Measurements from ENCODE around the gene SLC16A3. TPM values are rescaled to one million over a fixed set of nuclear protein-coding genes. Genes with fewer than 3 reads are reported as not detected.

The SLC16A3 gene
- total and polyA plus RNA-seq, 4 donors: 1.1 to 10.5 (median 8.8) TPM

DNA sequence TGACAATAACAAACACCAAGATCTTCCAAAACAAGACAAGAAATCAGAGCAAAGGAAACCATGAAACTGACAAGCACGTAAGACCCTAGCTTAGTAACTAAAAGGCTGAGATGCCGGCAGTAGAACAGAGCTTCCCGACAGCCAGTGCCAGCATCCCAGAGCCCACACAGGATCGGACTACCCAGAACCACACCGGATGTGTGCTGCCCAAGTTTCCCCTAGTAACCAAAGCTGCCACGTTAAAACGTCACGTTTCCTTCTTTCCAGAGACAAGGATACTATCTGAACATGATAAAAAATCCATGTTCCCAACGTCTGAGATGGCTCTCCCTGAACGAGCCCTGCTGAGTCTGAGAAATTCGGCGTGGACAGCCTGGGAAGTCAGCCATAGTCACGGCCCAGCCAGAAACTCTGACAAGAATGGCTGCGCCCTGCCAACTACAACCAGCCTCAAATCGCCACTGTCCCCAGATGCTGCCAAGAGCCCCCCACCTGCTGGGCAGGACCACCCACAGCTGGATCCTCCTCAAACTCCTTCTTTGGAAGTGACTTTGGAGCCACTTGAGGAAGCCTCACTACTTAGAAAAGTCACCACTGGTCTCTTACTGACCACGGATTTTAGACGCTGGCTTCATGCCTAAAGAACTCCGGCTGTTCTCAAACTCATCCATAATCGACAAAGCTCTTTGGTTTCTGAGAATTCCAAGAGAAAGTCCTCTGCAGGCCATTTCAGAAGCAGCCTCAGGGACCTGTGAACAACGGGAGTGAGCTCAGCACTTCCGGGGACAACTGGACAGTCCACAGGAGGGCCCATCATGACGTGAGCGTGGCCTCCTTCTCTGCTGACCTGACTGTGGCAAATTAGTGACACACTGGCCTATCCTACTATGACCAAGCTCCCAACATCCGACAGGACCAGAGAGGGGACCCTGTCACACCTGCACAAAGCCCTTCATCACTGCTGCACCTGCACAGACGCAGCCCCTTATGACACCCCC, 32.9 kb upstream of the SLC16A3 start:
- Histone ChIP-seq H3K27ac (ENCODE audit: low read depth in 1 of 2, low read length in 2 of 2) (no peak overlapping the region), H3K9ac (ENCODE audit: low read depth in 1 of 2, low read length in 2 of 2) (no peak overlapping the region), H3K27me3 (ENCODE audit: control insufficient read depth in 4 of 4, insufficient read depth in 4 of 4, low read length in 3 of 4) (no peaks in the 10 kb centered on the region), H3K4me3 (ENCODE audit: low read depth in 1 of 3, low read length in 3 of 3) (no peak overlapping the region), H3K9me3 (ENCODE audit: control insufficient read depth in 4 of 4, low read length in 3 of 4) (no peaks in the 10 kb centered on the region), H3K36me3 (ENCODE audit: control insufficient read depth in 4 of 4, insufficient read depth in 3 of 4, low read depth in 1 of 4, low read length in 3 of 4) (peaks cover 0 to 15% (median 2%) of the 10 kb centered on the region in 4 donors), H3K4me1 (ENCODE audit: control insufficient read depth in 4 of 4, insufficient read depth in 4 of 4, low read length in 3 of 4) (no peaks in the 10 kb centered on the region)
- DNase-seq (ENCODE audit: low spot score): no peak
- TF ChIP-seq REST (IDR thresholded peaks at IDR 0.05) (no peak), ZBTB33 (IDR thresholded peaks at IDR 0.05) (no peak), YY1 (IDR thresholded peaks at IDR 0.05) (no peak), HNF4G (IDR thresholded peaks at IDR 0.05) (no peak), FOXA1 (IDR thresholded peaks at IDR 0.05) (no peak), EGR1 (IDR thresholded peaks at IDR 0.05; ENCODE audit: low read depth in 2 of 2) (no peak), ATF3 (IDR thresholded peaks at IDR 0.05) (no peak), RXRA (IDR thresholded peaks at IDR 0.05) (no peak), JUND (IDR thresholded peaks at IDR 0.05) (no peak), HNF4A (conservative IDR thresholded peaks at IDR 0.05) (no peak)
- TF ChIP-seq, protein P1, sequence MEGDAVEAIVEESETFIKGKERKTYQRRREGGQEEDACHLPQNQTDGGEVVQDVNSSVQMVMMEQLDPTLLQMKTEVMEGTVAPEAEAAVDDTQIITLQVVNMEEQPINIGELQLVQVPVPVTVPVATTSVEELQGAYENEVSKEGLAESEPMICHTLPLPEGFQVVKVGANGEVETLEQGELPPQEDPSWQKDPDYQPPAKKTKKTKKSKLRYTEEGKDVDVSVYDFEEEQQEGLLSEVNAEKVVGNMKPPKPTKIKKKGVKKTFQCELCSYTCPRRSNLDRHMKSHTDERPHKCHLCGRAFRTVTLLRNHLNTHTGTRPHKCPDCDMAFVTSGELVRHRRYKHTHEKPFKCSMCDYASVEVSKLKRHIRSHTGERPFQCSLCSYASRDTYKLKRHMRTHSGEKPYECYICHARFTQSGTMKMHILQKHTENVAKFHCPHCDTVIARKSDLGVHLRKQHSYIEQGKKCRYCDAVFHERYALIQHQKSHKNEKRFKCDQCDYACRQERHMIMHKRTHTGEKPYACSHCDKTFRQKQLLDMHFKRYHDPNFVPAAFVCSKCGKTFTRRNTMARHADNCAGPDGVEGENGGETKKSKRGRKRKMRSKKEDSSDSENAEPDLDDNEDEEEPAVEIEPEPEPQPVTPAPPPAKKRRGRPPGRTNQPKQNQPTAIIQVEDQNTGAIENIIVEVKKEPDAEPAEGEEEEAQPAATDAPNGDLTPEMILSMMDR (IDR thresholded peaks at IDR 0.05; ENCODE audit: low read depth, low read length, missing input control): no peak
- WGBS: 87% methylated on average over 25 of the region's 25 CpGs

GRCh38 chr17:82198092-82198491, 30.8 kb upstream of the SLC16A3 start:
- Histone ChIP-seq H3K9ac (ENCODE audit: low read depth in 1 of 2, low read length in 2 of 2) (no peak overlapping the region), H3K36me3 (ENCODE audit: control insufficient read depth in 4 of 4, insufficient read depth in 3 of 4, low read depth in 1 of 4, low read length in 3 of 4) (peaks cover 0 to 15% (median under 1%) of the 10 kb centered on the region in 4 donors), H3K9me3 (ENCODE audit: control insufficient read depth in 4 of 4, low read length in 3 of 4) (no peaks in the 10 kb centered on the region), H3K4me3 (ENCODE audit: low read depth in 1 of 3, low read length in 3 of 3) (no peak overlapping the region), H3K27ac (ENCODE audit: low read depth in 1 of 2, low read length in 2 of 2) (no peak overlapping the region), H3K4me1 (ENCODE audit: control insufficient read depth in 4 of 4, insufficient read depth in 4 of 4, low read length in 3 of 4) (no peaks in the 10 kb centered on the region), H3K27me3 (ENCODE audit: control insufficient read depth in 4 of 4, insufficient read depth in 4 of 4, low read length in 3 of 4) (no peaks in the 10 kb centered on the region)
- 89% methylated on average over 4 of the region's 4 CpGs for WGBS
- no peak for DNase-seq (ENCODE audit: low spot score)
- no peak for TF ChIP-seq SP1 (IDR thresholded peaks at IDR 0.05)
- TF ChIP-seq EGR1 (IDR thresholded peaks at IDR 0.05; ENCODE audit: low read depth in 2 of 2): no peak
- no peak for TF ChIP-seq HNF4A (conservative IDR thresholded peaks at IDR 0.05)
- no peak for TF ChIP-seq ATF3 (IDR thresholded peaks at IDR 0.05)
- no peak for TF ChIP-seq FOXA1 (IDR thresholded peaks at IDR 0.05)
- TF ChIP-seq GABPA (IDR thresholded peaks at IDR 0.05 in 1 of 2, conservative IDR thresholded peaks at IDR 0.05 in 1 of 2): no peak
- TF ChIP-seq YY1 (IDR thresholded peaks at IDR 0.05): no peak
- TF ChIP-seq HNF4G (IDR thresholded peaks at IDR 0.05): no peak
- TF ChIP-seq, protein P2, sequence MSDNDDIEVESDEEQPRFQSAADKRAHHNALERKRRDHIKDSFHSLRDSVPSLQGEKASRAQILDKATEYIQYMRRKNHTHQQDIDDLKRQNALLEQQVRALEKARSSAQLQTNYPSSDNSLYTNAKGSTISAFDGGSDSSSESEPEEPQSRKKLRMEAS (IDR thresholded peaks at IDR 0.05): no peak
- TF ChIP-seq REST (IDR thresholded peaks at IDR 0.05): no peak
- no peak for TF ChIP-seq ZBTB33 (IDR thresholded peaks at IDR 0.05)
- TF ChIP-seq JUND (IDR thresholded peaks at IDR 0.05): no peak
